ENCODE data around the gene PABPN1L.

The PABPN1L gene

GRCh38 chr16:88844419-88845036 is 21.9 kb downstream of the PABPN1L start:
- no peak for DNase-seq

DNA sequence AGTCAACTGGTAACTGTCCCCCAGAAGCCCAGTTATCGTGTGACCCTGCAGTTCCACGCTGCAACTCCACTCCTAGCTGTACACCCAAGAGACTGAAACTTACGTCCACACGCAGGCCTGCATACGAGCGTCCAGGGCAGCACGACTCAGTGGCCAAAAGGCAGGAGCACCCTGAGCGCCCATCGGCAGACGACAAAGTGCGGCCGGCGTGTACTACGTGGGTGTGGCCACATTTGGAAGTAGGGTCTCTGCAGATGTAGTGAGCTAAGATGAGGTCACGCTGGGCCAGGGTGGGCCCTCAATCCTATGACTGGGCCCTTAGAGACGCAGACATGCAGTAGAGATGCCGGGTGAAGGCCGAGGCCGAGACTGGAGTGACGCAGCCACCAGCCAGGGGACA is 23.2 kb downstream of the PABPN1L start:
- DNase-seq = no peak

GRCh38 chr16:88842806-88843205 is 23.7 kb downstream of the PABPN1L start:
- DNase-seq = no peak

GRCh38 chr16:88842308-88842756 is 24.1 kb downstream of the PABPN1L start:
- DNase-seq = no peak

- no peak for DNase-seq
These were observed 24.7 kb downstream of the PABPN1L start for GRCh38 chr16:88841521-88842307.

DNA sequence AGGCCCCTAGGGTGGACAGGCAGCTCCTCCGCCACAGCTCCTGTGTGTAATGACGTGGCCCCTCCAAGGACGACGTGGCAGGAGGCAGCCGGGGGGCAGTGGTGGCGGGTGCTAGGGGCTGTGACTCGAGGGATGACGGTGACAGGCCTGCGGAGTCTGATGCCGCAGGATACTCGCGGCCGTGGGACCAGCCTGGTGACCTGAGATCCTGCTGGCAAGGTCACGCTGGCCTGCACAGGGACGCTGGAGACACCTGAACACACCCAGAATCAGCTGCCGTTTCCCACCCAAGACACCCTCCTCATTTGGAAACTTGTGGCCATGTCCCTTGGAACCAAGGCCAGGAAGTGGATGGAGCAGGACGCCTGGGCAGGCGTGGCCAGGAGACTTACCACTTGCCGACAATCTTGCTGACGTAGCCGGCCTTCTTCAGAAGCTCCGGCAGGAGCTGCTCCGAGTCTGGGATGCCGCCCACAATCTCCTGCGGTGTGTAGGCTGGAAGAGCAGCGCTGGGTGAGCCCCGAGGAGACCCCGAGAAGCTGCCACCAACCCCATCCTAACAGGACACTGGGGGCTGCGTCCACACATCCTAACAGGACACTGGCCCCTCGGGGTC is 25.8 kb downstream of the PABPN1L start:
- no peak for DNase-seq

- no peak for DNase-seq
These were observed 26.5 kb downstream of the PABPN1L start for GRCh38 chr16:88839745-88840599.

GRCh38 chr16:88839026-88839529 is 27.4 kb downstream of the PABPN1L start:
- no peak for DNase-seq

GRCh38 chr16:88838566-88838965 is 27.9 kb downstream of the PABPN1L start:
- no peak for DNase-seq

DNA sequence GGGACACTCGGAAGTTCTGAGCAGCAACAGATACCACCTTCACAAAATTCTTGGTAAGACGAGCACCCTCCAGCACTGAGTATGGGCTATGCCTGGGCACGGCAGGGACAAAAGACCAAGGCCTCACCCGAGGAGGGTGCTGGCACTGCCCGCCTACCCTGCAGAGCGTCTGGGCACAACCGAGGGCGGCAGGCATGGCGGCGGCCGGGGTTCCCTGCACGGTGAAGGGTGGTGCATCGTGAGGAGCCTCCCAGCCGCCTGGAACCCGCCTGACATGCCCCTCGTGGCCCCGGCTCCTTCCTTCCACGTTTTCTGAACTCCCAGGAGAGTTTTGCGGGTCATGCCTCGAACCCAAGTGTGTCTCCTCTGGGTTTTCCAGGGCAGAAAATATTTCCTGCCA is 28.7 kb downstream of the PABPN1L start:
- DNase-seq = no peak

DNA sequence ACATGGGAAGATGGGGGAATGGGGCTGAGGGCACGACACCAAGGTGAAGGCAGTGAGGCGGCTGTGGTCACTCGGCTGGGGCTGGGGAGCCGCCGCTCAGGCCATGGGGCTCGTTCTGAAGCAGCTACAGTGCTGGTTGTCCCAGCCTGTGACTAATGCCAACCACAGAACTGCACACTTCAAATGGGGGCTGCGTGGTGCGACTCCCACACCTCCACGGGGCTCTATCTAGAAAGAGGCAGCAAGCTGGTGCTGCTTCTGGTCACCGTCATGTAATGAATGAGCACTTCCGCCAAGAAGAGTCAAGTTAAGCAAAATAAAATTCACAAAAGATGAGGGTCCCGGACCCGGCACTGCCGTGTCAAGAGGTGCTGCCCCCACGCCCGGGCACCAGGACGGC is 29.7 kb downstream of the PABPN1L start:
- no peak for DNase-seq

DNA sequence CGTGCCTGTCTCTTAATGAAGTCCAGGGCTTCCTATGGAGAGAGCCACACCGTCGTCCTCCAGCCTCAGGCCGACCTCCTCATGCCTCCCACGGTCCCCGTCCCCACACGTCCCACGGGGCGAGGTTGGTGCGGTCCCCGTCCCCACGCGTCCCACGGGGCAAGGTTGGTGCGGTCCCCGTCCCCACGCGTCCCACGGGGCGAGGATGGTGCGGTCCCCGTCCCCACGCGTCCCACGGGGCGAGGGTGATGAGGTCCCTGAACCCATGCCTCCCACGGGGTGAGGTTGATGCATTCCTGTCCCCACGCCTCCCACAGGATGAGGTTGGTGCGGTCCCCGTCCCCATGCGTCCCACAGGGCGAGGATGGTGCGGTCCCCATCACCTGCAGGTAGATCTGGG is 30.6 kb downstream of the PABPN1L start:
- DNase-seq = no peak

GRCh38 chr16:88835383-88835782 is 31.1 kb downstream of the PABPN1L start:
- DNase-seq = no peak

GRCh38 chr16:88834670-88835069 is 31.8 kb downstream of the PABPN1L start:
- no peak for DNase-seq

- no peak for DNase-seq
These were observed 33.4 kb downstream of the PABPN1L start for GRCh38 chr16:88833086-88833485.

DNA sequence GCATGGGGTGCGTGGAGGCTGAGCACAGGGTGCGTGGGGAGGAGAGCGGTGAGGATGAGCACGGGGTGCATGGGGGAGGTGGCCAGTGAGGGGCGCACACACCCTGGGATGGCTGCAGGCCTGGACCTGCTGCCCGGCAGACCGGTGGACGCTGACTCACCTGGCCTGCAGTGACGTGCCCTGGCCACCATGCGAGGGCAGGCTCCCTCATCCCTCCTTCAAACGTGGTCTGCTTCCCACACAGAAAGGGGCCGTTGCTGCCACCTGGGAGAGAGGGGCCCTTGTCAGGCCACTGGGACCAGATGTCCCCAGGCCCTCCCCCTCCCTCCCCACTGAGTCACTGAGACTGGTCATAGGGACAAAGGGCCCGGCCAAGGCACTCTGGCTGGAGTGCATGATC is 34.6 kb downstream of the PABPN1L start:
- no peak for DNase-seq

DNA sequence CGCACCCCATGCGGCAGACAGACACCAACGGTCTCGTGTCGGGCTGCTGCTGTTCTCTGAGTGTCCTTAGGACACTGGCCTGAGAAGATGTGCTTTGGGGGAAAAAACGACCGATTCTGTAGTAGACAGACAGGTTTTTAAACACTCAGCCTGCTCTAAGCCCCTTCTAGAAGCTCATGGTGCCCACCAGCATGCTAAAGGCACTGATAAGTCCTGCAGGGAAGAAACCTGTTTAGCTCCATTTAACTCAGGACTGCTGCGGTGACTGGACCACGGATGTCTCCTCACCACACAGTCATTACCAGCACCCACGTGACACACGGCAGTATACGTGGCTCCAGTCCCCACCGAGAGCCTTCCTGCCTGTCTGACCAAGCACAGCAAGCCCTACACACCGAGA is 35.7 kb downstream of the PABPN1L start:
- DNase-seq = no peak

DNA sequence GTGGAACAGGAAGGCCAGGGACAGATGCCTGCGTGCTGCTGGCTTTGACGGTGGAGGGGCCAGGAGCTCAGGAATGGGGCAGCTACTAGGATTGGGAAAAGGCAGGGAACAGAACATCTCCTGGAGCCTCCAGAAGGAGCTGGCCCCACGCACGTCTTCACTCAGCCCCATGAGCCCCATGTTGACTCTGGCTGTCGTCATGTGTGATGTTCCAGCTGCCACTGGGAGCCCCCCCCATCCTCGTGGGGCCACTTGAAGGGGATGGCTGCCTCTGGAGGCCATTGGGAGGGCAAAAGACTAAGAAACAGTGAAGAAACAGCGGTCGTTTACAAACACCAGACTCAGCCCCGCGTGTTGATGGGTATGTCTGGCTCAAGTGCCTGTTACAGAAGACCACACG is 36.2 kb downstream of the PABPN1L start:
- DNase-seq = no peak

DNA sequence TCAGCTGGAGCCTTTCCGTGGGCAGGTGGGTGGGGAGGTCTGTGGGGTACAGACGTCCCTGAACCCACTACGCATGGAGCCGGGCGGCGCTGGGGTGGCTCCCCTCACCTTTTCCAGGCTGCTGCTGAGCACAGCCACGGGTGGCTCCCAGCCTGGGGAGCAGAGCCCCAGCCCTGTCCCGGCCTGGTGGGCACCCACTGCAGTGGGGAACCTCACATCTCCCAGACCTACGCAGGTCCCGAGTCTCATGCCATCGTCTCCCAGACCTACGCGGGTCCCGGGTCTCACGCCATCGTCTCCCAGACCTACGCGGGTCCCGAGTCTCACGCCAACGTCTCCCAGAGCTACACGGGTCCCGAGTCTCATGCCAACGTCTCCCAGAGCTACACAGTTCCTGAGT is 37.7 kb downstream of the PABPN1L start:
- no peak for DNase-seq

GRCh38 chr16:88827727-88828126 is 38.7 kb downstream of the PABPN1L start:
- no peak for DNase-seq

GRCh38 chr16:88826070-88826840 is 40.2 kb downstream of the PABPN1L start:
- DNase-seq = no peak

DNA sequence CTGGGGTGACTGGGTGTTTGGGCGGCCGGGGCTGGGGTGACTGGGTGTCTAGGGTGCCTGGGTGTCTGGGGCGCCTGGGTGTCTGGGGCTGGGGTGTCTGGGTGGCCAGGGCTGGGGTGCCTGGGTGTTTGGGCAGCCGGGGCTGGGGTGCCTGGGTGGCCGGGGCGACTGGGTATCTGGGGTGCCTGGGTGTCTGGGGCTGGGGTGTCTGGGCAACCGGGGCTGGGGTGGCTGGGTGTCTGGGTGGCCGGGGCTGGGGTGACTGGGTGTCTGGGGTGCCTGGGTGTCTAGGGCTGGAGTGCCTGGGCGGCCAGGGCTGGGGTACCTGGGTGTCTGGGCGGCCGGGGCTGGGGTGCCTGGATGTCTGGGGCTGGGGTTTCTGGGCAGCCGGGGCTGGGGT is 41.3 kb downstream of the PABPN1L start:
- DNase-seq = no peak

Data from stimulated activated naive CD4-positive, alpha-beta T cell treated with Interleukin-2 at 50 U/mL for 16 hours (primary cell).